Measurements from ENCODE around the gene PLCL2. TPM values are rescaled to one million over a fixed set of nuclear protein-coding genes. Genes with fewer than 3 reads are reported as not detected.

Gene PLCL2
- polyA plus RNA-seq, 4 donors: 4.0 to 16.2 (median 10.4) TPM

- H3K36me3 ChIP-seq (ENCODE audit: control insufficient read depth in 3 of 3, insufficient read depth in 2 of 3, low read depth in 1 of 3, low read length in 3 of 3): no peaks in the 10 kb centered on the region
- H3K27ac ChIP-seq (ENCODE audit: low read depth in 1 of 3, low read length in 2 of 3): peak overlapping the region; percentile 34 to 82 (median 59)
- peaks cover 5 to 6% (median 6%) of the 10 kb centered on the region in 3 donors for H3K4me1 ChIP-seq (ENCODE audit: control insufficient read depth in 3 of 3, insufficient read depth in 2 of 3, low read depth in 1 of 3, low read length in 2 of 3)
- WGBS, 3 donors: 1 to 2% (median 1%) methylated on average over 60 to 81 of the region's 81 CpGs
- peak; percentile 45 to 84 for DNase-seq
- FAIRE-seq: no peak
- H3K27me3 ChIP-seq (ENCODE audit: control insufficient read depth in 3 of 3, insufficient read depth in 3 of 3, low read length in 3 of 3): no peaks in the 10 kb centered on the region
- H3K4me3 ChIP-seq (ENCODE audit: low read depth in 1 of 3, low read length in 3 of 3): peak overlapping the region; percentile 56 to 79 (median 73)
- H3K9me3 ChIP-seq (ENCODE audit: control insufficient read depth in 2 of 2, insufficient read depth in 1 of 2, low read depth in 1 of 2, low read length in 1 of 2): no peaks in the 10 kb centered on the region
These were observed 539 bp upstream of the PLCL2 start for GRCh38 chr3:16884084-16884747.

- no peak for FAIRE-seq
- peaks cover 6 to 11% (median 6%) of the 10 kb centered on the region in 3 donors for H3K4me1 ChIP-seq (ENCODE audit: control insufficient read depth in 3 of 3, insufficient read depth in 2 of 3, low read depth in 1 of 3, low read length in 2 of 3)
- H3K9me3 ChIP-seq (ENCODE audit: control insufficient read depth in 2 of 2, insufficient read depth in 1 of 2, low read depth in 1 of 2, low read length in 1 of 2): no peaks in the 10 kb centered on the region
- H3K27ac ChIP-seq (ENCODE audit: low read depth in 1 of 3, low read length in 2 of 3): peak overlapping the region; percentile 34 to 85 (median 75)
- H3K4me3 ChIP-seq (ENCODE audit: low read depth in 1 of 3, low read length in 3 of 3): peak overlapping the region; percentile 73 to 80 (median 79)
- H3K27me3 ChIP-seq (ENCODE audit: control insufficient read depth in 3 of 3, insufficient read depth in 3 of 3, low read length in 3 of 3): no peaks in the 10 kb centered on the region
- H3K36me3 ChIP-seq (ENCODE audit: control insufficient read depth in 3 of 3, insufficient read depth in 2 of 3, low read depth in 1 of 3, low read length in 3 of 3): no peaks in the 10 kb centered on the region
- 2 to 6% (median 2%) methylated on average over 15 of the region's 15 CpGs for WGBS, 3 donors
- DNase-seq: no peak
These were observed 993 bp downstream of the PLCL2 start for GRCh38 chr3:16885593-16886302.

GRCh38 chr3:16886303-16886683 lies 1.5 kb downstream of the PLCL2 start:
- Histone ChIP-seq H3K4me1 (ENCODE audit: control insufficient read depth in 3 of 3, insufficient read depth in 2 of 3, low read depth in 1 of 3, low read length in 2 of 3) (peaks cover 6 to 11% (median 6%) of the 10 kb centered on the region in 3 donors), H3K27me3 (ENCODE audit: control insufficient read depth in 3 of 3, insufficient read depth in 3 of 3, low read length in 3 of 3) (no peaks in the 10 kb centered on the region), H3K9me3 (ENCODE audit: control insufficient read depth in 2 of 2, insufficient read depth in 1 of 2, low read depth in 1 of 2, low read length in 1 of 2) (no peaks in the 10 kb centered on the region), H3K27ac (ENCODE audit: low read depth in 1 of 3, low read length in 2 of 3) (peak overlapping the region in 2 of 3 donors; percentile 75 to 85), H3K36me3 (ENCODE audit: control insufficient read depth in 3 of 3, insufficient read depth in 2 of 3, low read depth in 1 of 3, low read length in 3 of 3) (no peaks in the 10 kb centered on the region), H3K4me3 (ENCODE audit: low read depth in 1 of 3, low read length in 3 of 3) (peak overlapping the region; percentile 73 to 80 (median 79))
- WGBS, 3 donors: 5 to 31% (median 6%) methylated on average over 3 of the region's 3 CpGs
- DNase-seq: peak; percentile 54 to 67
- FAIRE-seq: no peak

- no peak overlapping the region for H3K4me3 ChIP-seq (ENCODE audit: low read depth in 1 of 3, low read length in 3 of 3)
- WGBS, 3 donors: 82 to 95% (median 89%) methylated on average over 1 of the region's 1 CpG
These were observed 2.4 kb downstream of the PLCL2 start for GRCh38 chr3:16887130-16887529.

GRCh38 chr3:16888356-16888755 lies 3.6 kb downstream of the PLCL2 start:
- DNase-seq (no peak), FAIRE-seq (peak; percentile 65)
- H3K4me3 ChIP-seq (ENCODE audit: low read depth in 1 of 3, low read length in 3 of 3): no peak overlapping the region
- WGBS, 3 donors: 16 to 18% (median 16%) methylated on average over 3 of the region's 3 CpGs
- H3K4me1 ChIP-seq (ENCODE audit: control insufficient read depth in 3 of 3, insufficient read depth in 2 of 3, low read depth in 1 of 3, low read length in 2 of 3): peaks cover 6 to 16% (median 6%) of the 10 kb centered on the region in 3 donors
- no peaks in the 10 kb centered on the region for H3K27me3 ChIP-seq (ENCODE audit: control insufficient read depth in 3 of 3, insufficient read depth in 3 of 3, low read length in 3 of 3)
- H3K9me3 ChIP-seq (ENCODE audit: control insufficient read depth in 2 of 2, insufficient read depth in 1 of 2, low read depth in 1 of 2, low read length in 1 of 2): no peaks in the 10 kb centered on the region
- no peaks in the 10 kb centered on the region for H3K36me3 ChIP-seq (ENCODE audit: control insufficient read depth in 3 of 3, insufficient read depth in 2 of 3, low read depth in 1 of 3, low read length in 3 of 3)
- no peak overlapping the region for H3K27ac ChIP-seq (ENCODE audit: low read depth in 1 of 3, low read length in 2 of 3)

More at GRCh38 chr3:16887130-16887529, 2.4 kb downstream of the PLCL2 start:
- H3K27ac ChIP-seq (ENCODE audit: low read depth in 1 of 3, low read length in 2 of 3): no peak overlapping the region
- DNase-seq (no peak), FAIRE-seq (no peak)
- H3K4me1 ChIP-seq (ENCODE audit: control insufficient read depth in 3 of 3, insufficient read depth in 2 of 3, low read depth in 1 of 3, low read length in 2 of 3): peaks cover 6 to 13% (median 6%) of the 10 kb centered on the region in 3 donors
- no peaks in the 10 kb centered on the region for H3K27me3 ChIP-seq (ENCODE audit: control insufficient read depth in 3 of 3, insufficient read depth in 3 of 3, low read length in 3 of 3)
- H3K9me3 ChIP-seq (ENCODE audit: control insufficient read depth in 2 of 2, insufficient read depth in 1 of 2, low read depth in 1 of 2, low read length in 1 of 2): no peaks in the 10 kb centered on the region
- H3K36me3 ChIP-seq (ENCODE audit: control insufficient read depth in 3 of 3, insufficient read depth in 2 of 3, low read depth in 1 of 3, low read length in 3 of 3): no peaks in the 10 kb centered on the region

GRCh38 chr3:16888785-16889607 lies 4.2 kb downstream of the PLCL2 start:
- DNase-seq (peak in 1 of 2 donors; percentile 42), FAIRE-seq (no peak)
- WGBS, 3 donors: 25 to 50% (median 25%) methylated on average over 9 of the region's 9 CpGs
- peak overlapping the region in 1 of 3 donors; percentile 54 for H3K27ac ChIP-seq (ENCODE audit: low read depth in 1 of 3, low read length in 2 of 3)
- no peak overlapping the region for H3K4me3 ChIP-seq (ENCODE audit: low read depth in 1 of 3, low read length in 3 of 3)
- H3K4me1 ChIP-seq (ENCODE audit: control insufficient read depth in 3 of 3, insufficient read depth in 2 of 3, low read depth in 1 of 3, low read length in 2 of 3): peaks cover 4 to 16% (median 6%) of the 10 kb centered on the region in 3 donors
- no peaks in the 10 kb centered on the region for H3K36me3 ChIP-seq (ENCODE audit: control insufficient read depth in 3 of 3, insufficient read depth in 2 of 3, low read depth in 1 of 3, low read length in 3 of 3)
- no peaks in the 10 kb centered on the region for H3K9me3 ChIP-seq (ENCODE audit: control insufficient read depth in 2 of 2, insufficient read depth in 1 of 2, low read depth in 1 of 2, low read length in 1 of 2)
- H3K27me3 ChIP-seq (ENCODE audit: control insufficient read depth in 3 of 3, insufficient read depth in 3 of 3, low read length in 3 of 3): no peaks in the 10 kb centered on the region

- H3K4me1 ChIP-seq (ENCODE audit: control insufficient read depth in 3 of 3, insufficient read depth in 2 of 3, low read depth in 1 of 3, low read length in 2 of 3): peaks cover 4 to 21% (median 6%) of the 10 kb centered on the region in 3 donors
- no peak overlapping the region for H3K4me3 ChIP-seq (ENCODE audit: low read depth in 1 of 3, low read length in 3 of 3)
- 78 to 89% (median 86%) methylated on average over 5 of the region's 5 CpGs for WGBS, 3 donors
- H3K27me3 ChIP-seq (ENCODE audit: control insufficient read depth in 3 of 3, insufficient read depth in 3 of 3, low read length in 3 of 3): no peaks in the 10 kb centered on the region
- no peak for DNase-seq
- FAIRE-seq: no peak
- no peaks in the 10 kb centered on the region for H3K9me3 ChIP-seq (ENCODE audit: control insufficient read depth in 2 of 2, insufficient read depth in 1 of 2, low read depth in 1 of 2, low read length in 1 of 2)
- H3K36me3 ChIP-seq (ENCODE audit: control insufficient read depth in 3 of 3, insufficient read depth in 2 of 3, low read depth in 1 of 3, low read length in 3 of 3): no peaks in the 10 kb centered on the region
- H3K27ac ChIP-seq (ENCODE audit: low read depth in 1 of 3, low read length in 2 of 3): no peak overlapping the region
These were observed 6.0 kb downstream of the PLCL2 start for GRCh38 chr3:16890597-16891333.

Measured in small intestine (tissue), 7 donors.